ENCODE data around the gene IRF7. TPM values are rescaled to one million over a fixed set of nuclear protein-coding genes. Genes with fewer than 3 reads are reported as not detected.
"Not testable (repeated sequence)": the region's sequence is repeated elsewhere in the genome, so short reads cannot be mapped to it uniquely, and the experiment has no call there.

The IRF7 gene
- total RNA-seq, 1 donor from 2014 or later = 75.4 TPM

DNA sequence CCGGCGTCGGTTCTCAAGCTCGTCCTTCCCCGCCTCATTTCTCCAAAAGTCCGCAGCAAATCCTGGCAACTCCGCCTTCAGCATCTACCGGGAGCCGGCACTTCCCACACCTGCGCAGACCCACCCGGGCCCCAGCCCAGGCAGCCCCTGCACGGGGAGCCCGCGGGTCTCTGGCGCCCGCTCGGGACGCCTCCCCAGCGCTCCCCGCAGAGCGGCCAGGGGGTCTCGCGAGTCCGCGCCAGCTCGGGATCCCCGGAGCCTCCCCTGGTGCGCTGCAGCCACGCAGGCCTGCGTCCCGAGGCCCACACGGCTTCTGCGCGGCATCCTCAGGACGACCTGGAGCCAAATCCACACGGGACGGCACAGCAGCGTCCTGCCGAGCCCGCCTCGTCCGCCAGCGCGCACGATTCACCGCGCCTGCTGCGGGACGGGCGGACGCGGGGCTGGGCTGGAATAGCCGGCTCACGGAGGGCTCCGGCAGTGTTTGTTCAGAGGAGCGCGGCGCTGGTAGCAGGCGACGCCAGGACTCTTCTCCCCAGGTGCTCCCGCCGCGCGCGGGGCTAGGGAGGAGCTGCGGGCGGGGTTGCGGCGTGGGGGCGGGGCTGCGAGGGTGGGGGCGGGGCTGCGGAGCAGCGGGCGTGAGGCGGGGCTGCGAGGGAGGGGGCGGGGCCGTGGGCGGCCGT is 40.3 kb downstream of the IRF7 start:
- Histone ChIP-seq H3K4me1 (ENCODE audit: insufficient read depth, low read length) (peaks cover 19% of the 10 kb centered on the region), H3K27me3 (ENCODE audit: insufficient read depth, low read length) (peaks cover 6% of the 10 kb centered on the region), H3K4me3 (ENCODE audit: insufficient read depth, low read depth, low read length) (peak overlapping the region; percentile 68), H3K9ac (ENCODE audit: low read length) (peak overlapping the region; percentile 62), H3K9me3 (ENCODE audit: insufficient read depth, low read depth, low read length) (no peaks in the 10 kb centered on the region), H3K79me2 (ENCODE audit: insufficient read depth, low read length) (peaks cover 38% of the 10 kb centered on the region), H3K36me3 (ENCODE audit: insufficient read depth, low read length) (no peaks in the 10 kb centered on the region), H4K20me1 (ENCODE audit: insufficient read depth, low read length) (peaks cover 37% of the 10 kb centered on the region), H3K27ac (ENCODE audit: low read depth, low read length) (no peak overlapping the region), H2AFZ (ENCODE audit: low read depth, low read length) (peak overlapping the region; percentile 98), H3K4me2 (ENCODE audit: low read length) (peak overlapping the region; percentile 98)
- DNase-seq (ENCODE audit: low read depth) (no peak), FAIRE-seq (no peak)
- TF ChIP-seq EZH2 (IDR thresholded peaks at IDR 0.05; ENCODE audit: insufficient read depth, low read length) = no peak
- TF ChIP-seq, protein P1, sequence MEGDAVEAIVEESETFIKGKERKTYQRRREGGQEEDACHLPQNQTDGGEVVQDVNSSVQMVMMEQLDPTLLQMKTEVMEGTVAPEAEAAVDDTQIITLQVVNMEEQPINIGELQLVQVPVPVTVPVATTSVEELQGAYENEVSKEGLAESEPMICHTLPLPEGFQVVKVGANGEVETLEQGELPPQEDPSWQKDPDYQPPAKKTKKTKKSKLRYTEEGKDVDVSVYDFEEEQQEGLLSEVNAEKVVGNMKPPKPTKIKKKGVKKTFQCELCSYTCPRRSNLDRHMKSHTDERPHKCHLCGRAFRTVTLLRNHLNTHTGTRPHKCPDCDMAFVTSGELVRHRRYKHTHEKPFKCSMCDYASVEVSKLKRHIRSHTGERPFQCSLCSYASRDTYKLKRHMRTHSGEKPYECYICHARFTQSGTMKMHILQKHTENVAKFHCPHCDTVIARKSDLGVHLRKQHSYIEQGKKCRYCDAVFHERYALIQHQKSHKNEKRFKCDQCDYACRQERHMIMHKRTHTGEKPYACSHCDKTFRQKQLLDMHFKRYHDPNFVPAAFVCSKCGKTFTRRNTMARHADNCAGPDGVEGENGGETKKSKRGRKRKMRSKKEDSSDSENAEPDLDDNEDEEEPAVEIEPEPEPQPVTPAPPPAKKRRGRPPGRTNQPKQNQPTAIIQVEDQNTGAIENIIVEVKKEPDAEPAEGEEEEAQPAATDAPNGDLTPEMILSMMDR (IDR thresholded peaks at IDR 0.05; ENCODE audit: insufficient read depth, low read depth, low read length) = no peak
- Mint-ChIP-seq H3K4me3 (ENCODE audit: unreplicated experiment) (peak overlapping the region; percentile 89), H3K27ac (ENCODE audit: unreplicated experiment) (peak overlapping the region; percentile 47), H3K9me3 (ENCODE audit: unreplicated experiment) (no peaks in the 10 kb centered on the region), H3K27me3 (ENCODE audit: low read depth, unreplicated experiment) (peaks cover 17% of the 10 kb centered on the region), H3K4me1 (ENCODE audit: low read depth, unreplicated experiment) (peaks cover 33% of the 10 kb centered on the region), H3K36me3 (ENCODE audit: low read depth, unreplicated experiment) (peaks cover 9% of the 10 kb centered on the region)

DNA sequence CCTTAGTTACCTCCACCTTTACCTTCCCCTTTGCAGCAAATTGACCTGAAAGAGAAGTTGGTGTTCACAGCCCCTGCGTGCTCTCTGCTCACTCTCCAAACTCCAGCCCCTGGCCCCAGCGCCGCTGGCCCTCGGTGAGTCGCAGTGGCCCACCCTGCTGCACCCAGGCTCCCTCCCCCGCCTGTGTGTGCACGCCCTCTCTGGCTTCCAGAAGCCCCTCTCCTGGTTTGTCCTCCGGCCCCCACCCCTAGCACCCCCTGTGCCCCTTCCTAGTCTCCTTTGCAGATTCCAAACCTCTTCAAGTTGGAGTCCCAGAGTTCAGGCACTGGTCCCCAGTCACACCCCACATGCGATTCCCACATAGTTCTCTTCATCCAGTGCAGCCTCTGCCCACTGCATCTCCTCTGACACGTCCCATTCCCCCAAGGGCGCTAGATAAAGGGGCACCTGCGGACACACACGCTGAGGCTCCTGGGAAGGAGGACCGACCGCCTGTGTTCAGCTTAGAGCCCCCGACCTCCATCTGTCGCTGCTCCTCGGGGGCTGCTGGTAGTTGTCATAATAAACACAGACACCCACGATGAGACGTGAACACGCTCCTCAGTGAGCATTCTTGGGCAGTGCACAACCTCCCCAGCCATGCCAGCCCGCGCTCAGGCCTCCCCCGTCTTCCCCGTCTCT is 41.0 kb downstream of the IRF7 start:
- H3K27ac Mint-ChIP-seq (ENCODE audit: unreplicated experiment) = peak overlapping the region; percentile 47
- Histone ChIP-seq H3K27ac (ENCODE audit: low read depth, low read length) (no peak overlapping the region), H4K20me1 (ENCODE audit: insufficient read depth, low read length) (peaks cover 30% of the 10 kb centered on the region), H3K27me3 (ENCODE audit: insufficient read depth, low read length) (peaks cover 6% of the 10 kb centered on the region), H3K79me2 (ENCODE audit: insufficient read depth, low read length) (peaks cover 31% of the 10 kb centered on the region), H3K4me2 (ENCODE audit: low read length) (peak overlapping the region; percentile 98), H3K4me1 (ENCODE audit: insufficient read depth, low read length) (peaks cover 19% of the 10 kb centered on the region), H3K36me3 (ENCODE audit: insufficient read depth, low read length) (no peaks in the 10 kb centered on the region), H3K9me3 (ENCODE audit: insufficient read depth, low read depth, low read length) (no peaks in the 10 kb centered on the region), H2AFZ (ENCODE audit: low read depth, low read length) (peak overlapping the region; percentile 98), H3K9ac (ENCODE audit: low read length) (peak overlapping the region; percentile 62), H3K4me3 (ENCODE audit: insufficient read depth, low read depth, low read length) (peak overlapping the region; percentile 68)
- TF ChIP-seq EZH2 (IDR thresholded peaks at IDR 0.05; ENCODE audit: insufficient read depth, low read length) = peak; percentile 55
- TF ChIP-seq, protein P1 (IDR thresholded peaks at IDR 0.05; ENCODE audit: insufficient read depth, low read depth, low read length) = no peak
- H3K9me3 Mint-ChIP-seq (ENCODE audit: unreplicated experiment) = no peaks in the 10 kb centered on the region
- H3K27me3 Mint-ChIP-seq (ENCODE audit: low read depth, unreplicated experiment) = peaks cover 17% of the 10 kb centered on the region
- peaks cover 29% of the 10 kb centered on the region for H3K4me1 Mint-ChIP-seq (ENCODE audit: low read depth, unreplicated experiment)
- H3K36me3 Mint-ChIP-seq (ENCODE audit: low read depth, unreplicated experiment) = peaks cover 9% of the 10 kb centered on the region
- FAIRE-seq (no peak), DNase-seq (ENCODE audit: low read depth) (no peak)
- H3K4me3 Mint-ChIP-seq (ENCODE audit: unreplicated experiment) = peak overlapping the region; percentile 89

DNA sequence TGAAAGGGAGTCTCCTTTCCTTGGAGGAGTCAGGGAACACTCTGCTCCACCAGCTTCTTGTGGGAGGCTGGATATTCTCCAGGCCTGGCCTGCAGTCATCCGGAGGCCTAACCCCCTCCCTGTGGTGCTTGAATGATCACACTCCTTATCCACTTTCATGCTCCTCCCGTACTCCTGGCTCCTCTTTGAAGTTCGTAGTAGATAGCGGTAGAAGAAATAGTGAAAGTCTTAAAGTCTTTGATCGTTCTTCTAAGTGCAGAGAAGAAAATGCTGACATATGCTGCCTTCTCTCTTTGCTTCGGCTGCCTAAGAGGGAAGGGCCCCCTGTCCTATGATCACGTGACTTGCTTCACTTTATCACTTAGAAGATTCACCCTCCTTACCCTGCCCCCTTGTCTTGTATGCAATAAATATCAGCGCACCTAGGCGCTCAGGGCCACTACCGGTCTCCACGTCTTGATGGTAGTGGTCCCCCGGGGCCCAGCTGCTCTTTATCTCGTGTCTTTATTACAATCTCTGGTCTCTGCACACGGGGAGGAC is 41.6 kb downstream of the IRF7 start:
- Mint-ChIP-seq H3K4me1 (ENCODE audit: low read depth, unreplicated experiment) (peaks cover 23% of the 10 kb centered on the region), H3K27me3 (ENCODE audit: low read depth, unreplicated experiment) (peaks cover 17% of the 10 kb centered on the region), H3K4me3 (ENCODE audit: unreplicated experiment) (peak overlapping the region; percentile 89)
- H3K4me1 ChIP-seq (ENCODE audit: insufficient read depth, low read length) = peaks cover 20% of the 10 kb centered on the region
- FAIRE-seq; H3K9ac ChIP-seq (ENCODE audit: low read length); H3K4me3 ChIP-seq (ENCODE audit: insufficient read depth, low read depth, low read length); H3K9me3 ChIP-seq (ENCODE audit: insufficient read depth, low read depth, low read length); H3K27ac ChIP-seq (ENCODE audit: low read depth, low read length); H3K4me2 ChIP-seq (ENCODE audit: low read length); H3K36me3 Mint-ChIP-seq (ENCODE audit: low read depth, unreplicated experiment); H3K27me3 ChIP-seq (ENCODE audit: insufficient read depth, low read length); H3K27ac Mint-ChIP-seq (ENCODE audit: unreplicated experiment); H2AFZ ChIP-seq (ENCODE audit: low read depth, low read length); DNase-seq (ENCODE audit: low read depth); H3K36me3 ChIP-seq (ENCODE audit: insufficient read depth, low read length); H3K9me3 Mint-ChIP-seq (ENCODE audit: unreplicated experiment): not testable (repeated sequence)
- H4K20me1 ChIP-seq (ENCODE audit: insufficient read depth, low read length) = peaks cover 23% of the 10 kb centered on the region
- peaks cover 24% of the 10 kb centered on the region for H3K79me2 ChIP-seq (ENCODE audit: insufficient read depth, low read length)

Data from astrocyte (in vitro differentiated cells and primary cell).